Measurements from ENCODE around the gene CACNA1C. TPM values are rescaled to one million over a fixed set of nuclear protein-coding genes. Genes with fewer than 3 reads are reported as not detected.

CACNA1C gene
- total RNA-seq, 1 experiment from 2014 or later: 1.1 TPM

DNA sequence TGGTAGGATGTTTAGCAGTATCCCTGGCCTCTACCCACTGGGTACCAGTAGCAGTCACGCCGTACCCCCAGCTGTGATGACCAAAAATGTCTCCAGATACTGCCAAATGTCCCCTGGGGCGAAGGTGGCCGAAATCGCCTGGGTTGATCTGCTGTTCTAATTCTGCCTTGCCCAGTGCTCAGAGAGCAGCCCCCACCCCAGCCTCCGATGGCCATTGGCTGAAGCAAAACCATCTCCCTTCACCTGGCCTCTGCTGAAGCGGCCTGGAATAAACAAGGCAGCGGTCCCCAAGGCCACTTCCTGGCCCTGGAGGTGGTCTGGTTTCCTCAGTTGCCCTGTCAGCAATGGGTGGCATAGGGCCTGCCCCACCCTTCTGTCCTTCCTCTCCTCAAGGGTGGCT lies 298.4 kb downstream of the CACNA1C start:
- no peak overlapping the region for H3K14ac ChIP-seq (ENCODE audit: insufficient read depth, low read length)
- H3T11ph ChIP-seq (ENCODE audit: low read length): no peak overlapping the region
- no peak overlapping the region for H2BK12ac ChIP-seq (ENCODE audit: insufficient read length, low read depth, low read length)
- H2BK20ac ChIP-seq (ENCODE audit: low read depth, low read length, poor library complexity, severe bottlenecking): no peak overlapping the region
- no peak overlapping the region for H4K5ac ChIP-seq (ENCODE audit: insufficient read length, low read depth, low read length)
- no CpG with 5 or more reads among the region's 8 CpGs for WGBS (ENCODE audit: extremely low coverage, insufficient read length, low lambda C conversion rate)
- no peak overlapping the region for H3K56ac ChIP-seq (ENCODE audit: insufficient read length, low read depth, low read length)
- no peaks in the 10 kb centered on the region for H3K23me2 ChIP-seq (ENCODE audit: insufficient read length, low read depth, low read length, poor library complexity, severe bottlenecking)
- Mint-ChIP-seq H3K9me3 (no peaks in the 10 kb centered on the region), H3K4me1 (peaks cover 9 to 12% of the 10 kb centered on the region in 2 experiments), H3K27me3 (ENCODE audit: low read depth) (peaks cover 6% of the 10 kb centered on the region), H3K4me3 (no peak overlapping the region), H3K27ac (no peak overlapping the region), H3K36me3 (ENCODE audit: insufficient read depth in 1 of 3, low read depth in 3 of 3) (no peaks in the 10 kb centered on the region)
- H3K9me3 ChIP-seq (ENCODE audit: control insufficient read depth, low read depth, low read length): no peaks in the 10 kb centered on the region
- no peak overlapping the region for H3K4ac ChIP-seq (ENCODE audit: low read depth, low read length)
- H2BK15ac ChIP-seq (ENCODE audit: low read depth, low read length): no peak overlapping the region
- no peak overlapping the region for H3K18ac ChIP-seq (ENCODE audit: insufficient read length, low read depth, low read length)
- no peak overlapping the region for H2BK5ac ChIP-seq (ENCODE audit: insufficient read length, low read length)
- H3K79me1 ChIP-seq (ENCODE audit: insufficient read depth, low read depth, low read length, poor library complexity, severe bottlenecking): no peaks in the 10 kb centered on the region
- H3K79me2 ChIP-seq (ENCODE audit: insufficient read depth, low read length): no peaks in the 10 kb centered on the region
- DNase-seq: no peak
- H3K23ac ChIP-seq (ENCODE audit: insufficient read length, low read depth, low read length): no peak overlapping the region
- H3K4me2 ChIP-seq (ENCODE audit: insufficient read depth, insufficient read length, low read length): no peak overlapping the region
- H4K20me1 ChIP-seq (ENCODE audit: control insufficient read depth, insufficient read depth, insufficient read length): no peaks in the 10 kb centered on the region
- no peak overlapping the region for H3K9ac ChIP-seq (ENCODE audit: extremely low read depth, insufficient read length, low read length)
- TF ChIP-seq CTCF (conservative IDR thresholded peaks at IDR 0.05): no peak
- H3K27ac ChIP-seq (ENCODE audit: insufficient read length, low read depth, low read length): no peak overlapping the region
- no peak overlapping the region for H4K91ac ChIP-seq (ENCODE audit: insufficient read length, low read depth, low read length)
- no peaks in the 10 kb centered on the region for H3K4me1 ChIP-seq (ENCODE audit: insufficient read depth, low read length)
- H3K27me3 ChIP-seq (ENCODE audit: insufficient read depth, low read length): no peaks in the 10 kb centered on the region
- H4K8ac ChIP-seq (replicated peaks; ENCODE audit: insufficient read length, low read depth, low read length): no peak overlapping the region
- H2AK5ac ChIP-seq (ENCODE audit: insufficient read length, low read length): no peak overlapping the region
- no peak overlapping the region for H2BK120ac ChIP-seq (ENCODE audit: low read depth, low read length, poor library complexity, severe bottlenecking)
- H2AFZ ChIP-seq (ENCODE audit: low read length): no peak overlapping the region

Data from H9 (cell line).